Transverse colon (tissue), 4 donors: ENCODE measurements around the gene TMEM236.

Experiments
- CTCF ChIP-seq, 5 experiments: fragments of 200-600 bp in 3 of 5; fragments of 450-650 bp in 2 of 5; sonication (generic) in 3 of 5; IDR thresholded peaks; 1 replicate in 2 of 5; 2 replicates in 3 of 5; pipeline ENCODE4 v1.5.1; 2016 to 2017; ENCODE audit warnings: antibody characterized with exemption in 5 of 5, inconsistent platforms in 3 of 5, mild to moderate bottlenecking in 2 of 5, moderate library complexity in 1 of 5
- POLR2AphosphoS5 ChIP-seq, 3 donors: sonication (generic); formaldehyde crosslinking; IDR thresholded peaks; one replicate each; pipeline ENCODE4 v1.6.1; 2016; ENCODE audit warnings: antibody characterized with exemption in 3 of 3

GRCh38 chr10:17743437-17743836 is 8.6 kb upstream of the TMEM236 start:
- TF ChIP-seq CTCF (IDR thresholded peaks at IDR 0.05) = no peak
- no peak for TF ChIP-seq POLR2AphosphoS5 (IDR thresholded peaks at IDR 0.05)
